Endodermal cell (in vitro differentiated cells): Measurements from ENCODE around the gene SLC45A1. TPM values are rescaled to one million over a fixed set of nuclear protein-coding genes. Genes with fewer than 3 reads are reported as not detected.
"Not testable (repeated sequence)": the region's sequence is repeated elsewhere in the genome, so short reads cannot be mapped to it uniquely, and the experiment has no call there.

Experiments used
- DNase-seq: peaks from one replicate; pipeline ENCODE4 v3.0.0-alpha.2; 2017
- H3K27ac ChIP-seq: 2 replicates; pipeline ENCODE4 v1.5.1; 2013; ENCODE audit warnings: mild to moderate bottlenecking, low read depth, low read length, moderate library complexity
- H3K27me3 ChIP-seq: 2 replicates; pipeline ENCODE4 v1.6.1; 2013; ENCODE audit warnings: mild to moderate bottlenecking, low read length, moderate library complexity; ENCODE audit not compliant: insufficient read depth, control insufficient read depth, poor library complexity, severe bottlenecking
- H3K36me3 ChIP-seq: 2 replicates; pipeline ENCODE4 v1.7.0; 2013; ENCODE audit warnings: mild to moderate bottlenecking, low read length, moderate library complexity; ENCODE audit not compliant: control insufficient read depth, insufficient read depth
- H3K4me1 ChIP-seq: one replicate; pipeline ENCODE4 v1.7.0; 2013; ENCODE audit warnings: low read length; ENCODE audit not compliant: control insufficient read depth, insufficient read depth
- H3K4me3 ChIP-seq: 2 replicates; pipeline ENCODE4 v1.5.1; 2013; ENCODE audit warnings: mild to moderate bottlenecking, low read length, moderate library complexity
- H3K9ac ChIP-seq: 2 replicates; pipeline ENCODE4 v1.6.1; 2013; ENCODE audit warnings: mild to moderate bottlenecking, low read length, moderate library complexity; ENCODE audit not compliant: poor library complexity, severe bottlenecking; ENCODE audit errors: extremely low read depth
- H3K9me3 ChIP-seq: 2 replicates; pipeline ENCODE4 v1.6.1; 2013; ENCODE audit warnings: mild to moderate bottlenecking, low read length, moderate library complexity; ENCODE audit not compliant: control insufficient read depth
- H3K27ac Mint-ChIP-seq: 2 replicates; pipeline ENCODE4 v1.8.0; 2020; ENCODE audit warnings: mixed read lengths
- H3K27me3 Mint-ChIP-seq: 2 replicates; pipeline ENCODE4 v1.8.0; 2021; ENCODE audit warnings: mild to moderate bottlenecking, mixed read lengths; ENCODE audit not compliant: insufficient read depth
- H3K36me3 Mint-ChIP-seq: 2 replicates; pipeline ENCODE4 v1.8.0; 2020; ENCODE audit warnings: low read depth, mixed read lengths
- H3K4me1 Mint-ChIP-seq: 2 replicates; pipeline ENCODE4 v1.8.0; 2020; ENCODE audit warnings: mixed read lengths
- H3K4me3 Mint-ChIP-seq: 2 replicates; pipeline ENCODE4 v1.8.0; 2020; ENCODE audit warnings: mild to moderate bottlenecking, moderate library complexity, mixed read lengths
- H3K9me3 Mint-ChIP-seq: 2 replicates; pipeline ENCODE4 v1.8.0; 2020; ENCODE audit warnings: mild to moderate bottlenecking, mixed read lengths
- WGBS, 2 experiments: methylation state at CpG; one replicate each; pipeline versions ENCODE4 v1.1.5 to v1.1.7; 2013; ENCODE audit warnings: missing lambda C conversion rate in 2 of 2, mixed read lengths in 1 of 2; ENCODE audit not compliant: insufficient coverage in 1 of 2, insufficient read length in 1 of 2; 5-methylcytosine and 5-hydroxymethylcytosine counted together
- total RNA-seq, 2 donors: library from RNA; stranded (reverse); fragmentation: NEBNext Ultra II Directional in 1 of 2; extraction: Animal tissue kit (Norgen Biotek cat#: 25700) in 1 of 2; gene quantifications; 2 replicates in 1 of 2; 3 replicates in 1 of 2; pipeline ENCODE4 v1.2.1, GENCODE V29; 2021
- TF ChIP-seq, protein P1 (sequence below): fragments of 200-600 bp; sonication (generic); conservative IDR thresholded peaks from 2 replicates; pipeline ENCODE4 v1.5.0; 2021; ENCODE audit warnings: antibody characterized with exemption, mild to moderate bottlenecking

The SLC45A1 gene
- total RNA-seq, 2 donors from 2014 or later, result 0.42 TPM; not detected in 1

GRCh38 chr1:8379513-8380186, 61.7 kb downstream of the SLC45A1 start:
- Histone ChIP-seq H3K9me3 (no peaks in the 10 kb centered on the region), H3K9ac (no peak overlapping the region), H3K36me3 (peaks cover 34% of the 10 kb centered on the region), H3K4me1 (peaks cover 5% of the 10 kb centered on the region), H3K27ac (no peak overlapping the region), H3K27me3 (no peaks in the 10 kb centered on the region), H3K4me3 (no peak overlapping the region)
- peak; percentile 42 for DNase-seq
- TF ChIP-seq, protein P1, sequence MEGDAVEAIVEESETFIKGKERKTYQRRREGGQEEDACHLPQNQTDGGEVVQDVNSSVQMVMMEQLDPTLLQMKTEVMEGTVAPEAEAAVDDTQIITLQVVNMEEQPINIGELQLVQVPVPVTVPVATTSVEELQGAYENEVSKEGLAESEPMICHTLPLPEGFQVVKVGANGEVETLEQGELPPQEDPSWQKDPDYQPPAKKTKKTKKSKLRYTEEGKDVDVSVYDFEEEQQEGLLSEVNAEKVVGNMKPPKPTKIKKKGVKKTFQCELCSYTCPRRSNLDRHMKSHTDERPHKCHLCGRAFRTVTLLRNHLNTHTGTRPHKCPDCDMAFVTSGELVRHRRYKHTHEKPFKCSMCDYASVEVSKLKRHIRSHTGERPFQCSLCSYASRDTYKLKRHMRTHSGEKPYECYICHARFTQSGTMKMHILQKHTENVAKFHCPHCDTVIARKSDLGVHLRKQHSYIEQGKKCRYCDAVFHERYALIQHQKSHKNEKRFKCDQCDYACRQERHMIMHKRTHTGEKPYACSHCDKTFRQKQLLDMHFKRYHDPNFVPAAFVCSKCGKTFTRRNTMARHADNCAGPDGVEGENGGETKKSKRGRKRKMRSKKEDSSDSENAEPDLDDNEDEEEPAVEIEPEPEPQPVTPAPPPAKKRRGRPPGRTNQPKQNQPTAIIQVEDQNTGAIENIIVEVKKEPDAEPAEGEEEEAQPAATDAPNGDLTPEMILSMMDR, result peak; percentile 37
- WGBS, 2 experiments, result 94 to 96% methylated on average over 8 to 14 of the region's 14 CpGs
- H3K36me3 Mint-ChIP-seq, result peaks cover 21% of the 10 kb centered on the region
- peaks cover 30% of the 10 kb centered on the region for H3K4me1 Mint-ChIP-seq
- H3K27ac Mint-ChIP-seq, result peak overlapping the region; percentile 19
- no peak overlapping the region for H3K4me3 Mint-ChIP-seq
- H3K27me3 Mint-ChIP-seq, result no peaks in the 10 kb centered on the region
- no peaks in the 10 kb centered on the region for H3K9me3 Mint-ChIP-seq

DNA sequence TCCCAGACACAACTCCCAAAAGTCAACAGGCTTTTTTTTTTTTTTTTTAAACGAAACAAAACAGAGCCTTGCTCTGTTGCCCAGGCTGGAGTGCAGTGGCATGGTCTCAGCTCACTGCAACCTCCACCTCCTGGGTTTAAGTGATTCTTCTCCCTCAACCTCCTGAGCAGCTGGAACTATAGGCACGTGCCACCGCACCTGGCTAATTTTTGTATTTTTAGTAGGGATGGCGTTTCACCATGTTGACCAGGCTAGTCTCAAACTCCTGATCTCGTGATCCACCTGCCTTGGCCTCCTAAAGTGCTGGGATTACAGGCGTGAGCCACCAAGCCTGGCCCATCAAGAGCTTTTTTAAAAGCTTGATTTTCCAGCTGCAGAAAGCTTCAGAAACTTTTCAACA, 62.4 kb downstream of the SLC45A1 start:
- H3K36me3 ChIP-seq, result peaks cover 40% of the 10 kb centered on the region
- not testable (repeated sequence) for H3K9ac ChIP-seq, H3K4me3 Mint-ChIP-seq, H3K9me3 Mint-ChIP-seq, H3K27ac Mint-ChIP-seq, H3K4me3 ChIP-seq, H3K27me3 Mint-ChIP-seq, H3K9me3 ChIP-seq, H3K27ac ChIP-seq, H3K27me3 ChIP-seq, H3K4me1 ChIP-seq
- Mint-ChIP-seq H3K36me3 (peaks cover 23% of the 10 kb centered on the region), H3K4me1 (peaks cover 30% of the 10 kb centered on the region)
- WGBS, 2 experiments, result 93 to 97% methylated on average over 5 to 6 of the region's 6 CpGs
- DNase-seq, result peak; percentile 24

DNA sequence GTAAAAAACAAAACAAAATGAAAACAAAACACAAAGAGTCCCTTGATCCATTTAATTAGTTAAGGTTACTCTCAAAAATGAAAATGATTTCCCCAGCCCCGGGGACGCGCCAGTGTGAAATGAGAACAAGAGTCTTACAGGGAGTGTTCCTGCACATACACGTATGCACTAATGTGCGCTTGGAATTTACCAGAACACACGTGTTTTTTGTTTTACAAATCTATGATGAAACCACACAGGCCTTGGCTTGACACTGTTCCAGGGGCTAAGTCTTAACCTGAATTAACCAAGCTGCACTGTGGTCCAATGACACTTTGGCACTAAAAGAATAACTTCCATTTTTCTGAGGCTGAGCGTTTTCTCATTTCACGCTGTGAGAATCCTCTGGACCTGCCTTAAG, 63.7 kb downstream of the SLC45A1 start:
- H3K4me3 Mint-ChIP-seq, result no peak overlapping the region
- WGBS, 2 experiments, result 90 to 93% methylated on average over 8 of the region's 8 CpGs
- peaks cover 8% of the 10 kb centered on the region for H3K4me1 ChIP-seq
- TF ChIP-seq, protein P1, result no peak
- peaks cover 34% of the 10 kb centered on the region for H3K36me3 ChIP-seq
- H3K27me3 Mint-ChIP-seq, result no peaks in the 10 kb centered on the region
- no peak overlapping the region for H3K4me3 ChIP-seq
- H3K9me3 Mint-ChIP-seq, result no peaks in the 10 kb centered on the region
- no peak for DNase-seq
- peaks cover 37% of the 10 kb centered on the region for H3K4me1 Mint-ChIP-seq
- no peaks in the 10 kb centered on the region for H3K9me3 ChIP-seq
- no peak overlapping the region for H3K27ac ChIP-seq
- H3K9ac ChIP-seq, result no peak overlapping the region
- H3K27ac Mint-ChIP-seq, result no peak overlapping the region
- peaks cover 31% of the 10 kb centered on the region for H3K36me3 Mint-ChIP-seq
- no peaks in the 10 kb centered on the region for H3K27me3 ChIP-seq
